HG02759 (cell line): ENCODE measurements around the gene TMEM51.

Source experiments
- ATAC-seq: cut with Tn5 transposase; IDR thresholded peaks from one replicate; pipeline ENCODE4 v1.9.1; 2021; ENCODE audit warnings: mild to moderate bottlenecking, moderate library complexity; ENCODE audit not compliant: unreplicated experiment

Gene TMEM51

DNA sequence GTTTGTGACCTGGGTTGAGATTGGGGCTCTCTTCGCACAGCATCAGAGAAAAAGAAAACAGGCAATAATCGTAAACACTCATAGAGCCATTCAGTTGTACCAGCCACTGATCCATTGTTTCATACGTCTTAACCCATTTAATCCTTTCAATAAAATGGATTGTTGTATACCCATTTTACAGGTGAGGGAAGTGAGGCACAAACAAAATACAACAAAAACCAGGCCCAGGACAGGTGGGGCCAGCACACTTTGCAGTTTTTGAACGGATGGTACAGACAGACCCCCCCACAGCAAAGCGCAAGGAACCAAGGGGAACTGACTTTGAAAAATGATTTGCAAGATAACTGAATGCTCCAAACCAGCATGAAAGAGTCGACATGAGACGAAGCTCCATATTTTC is 89.2 kb downstream of the TMEM51 start:
- no peak for ATAC-seq

DNA sequence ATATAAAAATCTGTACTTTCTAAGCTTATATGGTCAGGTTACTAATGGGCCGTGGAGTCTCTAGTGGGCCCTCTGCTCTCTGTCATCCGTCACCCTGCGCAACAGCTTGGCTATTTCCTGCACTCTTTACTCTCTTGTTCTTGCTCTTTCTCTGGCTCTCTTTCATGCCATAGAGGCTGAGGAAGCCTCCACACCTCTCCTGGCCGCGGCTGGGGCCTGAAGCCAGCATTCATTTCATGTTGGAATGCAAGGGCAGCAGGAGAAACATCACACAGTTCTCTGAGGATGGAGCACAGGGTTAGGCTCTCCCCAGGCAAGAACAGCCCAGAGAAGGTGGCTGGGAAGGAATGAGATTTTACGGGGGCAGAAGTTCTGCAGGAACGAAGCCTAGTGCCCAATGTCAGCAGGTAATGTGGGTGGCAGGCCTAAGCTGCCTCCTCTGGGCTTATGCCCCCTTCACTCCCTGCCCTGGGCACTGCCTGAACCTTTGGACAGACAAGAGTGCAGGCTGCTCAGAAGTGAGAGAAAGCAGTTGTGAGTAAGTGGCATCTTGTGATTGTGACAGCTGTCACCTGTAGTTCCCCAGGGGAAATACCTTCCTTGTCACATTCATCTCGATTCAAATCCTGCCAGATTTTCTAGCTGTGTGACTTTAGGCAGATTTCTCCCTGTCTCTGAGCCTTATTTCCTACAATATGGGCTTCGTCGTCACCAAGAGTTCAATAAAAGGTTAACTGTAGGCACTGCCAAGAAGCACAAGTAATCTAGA is 89.9 kb downstream of the TMEM51 start:
- no peak for ATAC-seq

DNA sequence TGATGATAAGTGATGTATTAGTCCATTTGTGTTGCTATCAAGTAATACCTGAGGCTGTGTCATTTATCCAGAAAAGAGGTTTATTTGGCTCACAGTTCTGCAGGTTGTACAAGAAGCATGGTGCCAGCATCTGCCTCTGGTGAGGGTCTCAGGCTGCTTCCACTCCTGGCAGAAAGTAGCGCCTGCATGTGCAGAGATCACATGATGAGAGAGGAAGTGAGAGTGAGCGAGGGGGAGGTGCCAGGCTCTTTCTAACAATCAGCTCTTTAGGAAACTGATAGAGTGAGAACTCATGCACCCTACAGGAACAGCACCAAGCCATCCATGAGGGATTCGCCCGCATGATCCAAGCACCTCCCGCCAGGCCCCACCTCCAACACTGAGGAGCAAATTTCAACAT is 91.3 kb downstream of the TMEM51 start:
- no peak for ATAC-seq

DNA sequence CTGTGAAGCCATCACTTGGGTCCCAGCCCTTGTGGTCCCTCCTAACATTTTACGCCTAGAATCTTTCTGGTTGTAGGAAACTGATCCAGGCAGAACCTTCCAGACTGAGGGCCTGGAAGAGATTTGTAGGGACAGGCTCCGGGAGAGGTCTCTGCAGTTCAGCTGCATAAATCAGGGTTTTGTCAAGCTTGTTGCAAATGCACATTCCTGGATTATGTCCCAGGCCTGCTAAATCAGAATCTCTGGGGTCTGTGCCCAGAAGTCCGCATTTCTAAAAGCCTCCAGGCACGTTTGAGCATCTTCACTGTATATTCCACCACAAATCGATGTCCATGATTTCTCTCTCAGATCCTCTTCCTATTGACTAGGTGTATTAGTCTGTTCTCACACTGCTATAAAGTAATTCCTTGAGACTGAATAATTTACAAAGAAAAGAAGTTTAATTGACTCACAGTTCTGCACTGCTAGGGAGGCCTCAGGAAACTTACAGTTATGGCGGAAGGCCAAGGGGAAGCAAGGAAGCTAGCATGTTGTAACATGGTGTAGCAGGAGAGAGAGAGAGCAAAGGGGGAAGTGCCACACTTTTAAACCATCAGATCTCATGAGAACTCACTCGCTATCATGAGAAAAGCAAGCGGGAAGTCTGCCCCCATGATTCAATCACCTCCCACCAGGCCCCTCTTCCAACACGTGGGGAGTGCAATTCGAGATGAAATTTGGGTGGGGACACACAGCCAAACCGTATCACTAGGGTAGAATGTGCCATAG is 92.2 kb downstream of the TMEM51 start:
- ATAC-seq = no peak

GRCh38 chr1:15246960-15247614 is 93.5 kb downstream of the TMEM51 start, which contains the start of gene FHAD1:
TSS of gene FHAD1 (plus strand) at chr1:15247223. CDS start at chr1:15251785, 4,562 bp downstream.
- no peak for ATAC-seq

GRCh38 chr1:15248216-15248615 is 94.7 kb downstream of the TMEM51 start:
- ATAC-seq = no peak

DNA sequence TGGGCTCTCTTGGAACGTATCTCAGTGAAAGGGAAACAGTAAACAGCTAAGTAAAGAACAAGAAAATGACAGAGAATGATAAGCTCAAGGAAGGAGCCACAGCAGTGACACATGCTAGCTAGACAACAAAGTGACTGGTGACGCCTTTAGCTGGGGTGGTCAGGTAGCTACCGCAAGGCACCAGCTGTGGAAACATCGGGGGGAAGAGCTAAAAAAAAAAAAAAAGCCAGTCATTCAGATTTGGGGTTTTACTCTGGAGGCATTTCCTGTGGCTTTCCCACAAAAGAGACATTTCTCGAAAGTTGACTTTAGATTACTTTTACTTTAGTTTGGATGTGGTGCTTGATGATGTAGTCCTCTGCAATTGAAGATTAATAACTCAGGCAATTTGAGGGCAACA is 95.5 kb downstream of the TMEM51 start:
- no peak for ATAC-seq

DNA sequence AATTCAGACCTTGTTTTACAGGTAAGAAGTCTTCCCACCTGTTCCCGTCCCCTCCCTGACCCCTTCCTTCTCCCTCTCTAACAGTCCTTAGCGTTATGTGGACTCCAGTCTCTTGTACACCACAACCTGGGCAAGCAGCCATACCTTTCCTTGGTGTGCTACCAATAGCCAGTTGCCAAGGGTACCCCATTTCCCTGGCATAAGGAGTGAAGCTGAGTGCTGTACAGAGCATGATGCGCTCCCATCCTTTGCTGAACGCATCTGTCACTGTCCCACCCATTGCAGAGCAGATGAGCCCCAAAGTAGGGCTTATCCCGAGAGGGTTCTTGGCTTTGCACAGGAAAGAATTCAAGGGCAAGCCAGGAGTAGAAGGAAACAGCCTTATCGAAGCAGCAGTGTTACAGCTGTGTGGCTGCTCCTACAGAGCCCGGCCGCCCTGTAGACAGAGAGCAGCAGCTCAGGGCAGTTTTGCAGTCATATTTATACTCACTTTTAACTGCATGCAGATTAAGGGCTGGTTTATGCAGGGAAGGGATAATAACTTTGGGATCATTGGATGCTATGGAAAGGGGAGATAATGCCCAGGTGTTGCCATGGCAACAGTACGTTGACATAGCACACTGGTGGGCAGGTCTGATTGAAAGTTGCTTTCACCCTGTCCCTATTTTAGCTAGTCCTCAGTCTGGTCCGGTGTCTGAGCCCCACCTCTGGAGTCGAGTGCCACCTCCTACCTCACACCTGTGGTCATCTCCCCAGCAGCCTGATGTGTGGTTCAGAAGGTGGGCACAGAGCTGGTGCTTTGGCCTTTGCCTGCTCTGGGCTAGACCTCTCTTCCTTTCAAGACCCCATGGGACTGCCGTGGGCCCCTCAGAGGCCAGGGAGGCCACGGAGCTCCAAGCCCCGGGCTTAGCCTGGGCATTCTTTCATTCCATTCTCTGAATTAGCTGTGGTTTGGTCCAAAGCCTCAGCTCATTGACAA is 98.6 kb downstream of the TMEM51 start:
- no peak for ATAC-seq

GRCh38 chr1:15254559-15254958 is 101.0 kb downstream of the TMEM51 start:
- ATAC-seq = no peak

- ATAC-seq = no peak
Observed at GRCh38 chr1:15255582-15256149, 102.1 kb downstream of the TMEM51 start.

GRCh38 chr1:15256584-15256983 is 103.0 kb downstream of the TMEM51 start:
- ATAC-seq = no peak

DNA sequence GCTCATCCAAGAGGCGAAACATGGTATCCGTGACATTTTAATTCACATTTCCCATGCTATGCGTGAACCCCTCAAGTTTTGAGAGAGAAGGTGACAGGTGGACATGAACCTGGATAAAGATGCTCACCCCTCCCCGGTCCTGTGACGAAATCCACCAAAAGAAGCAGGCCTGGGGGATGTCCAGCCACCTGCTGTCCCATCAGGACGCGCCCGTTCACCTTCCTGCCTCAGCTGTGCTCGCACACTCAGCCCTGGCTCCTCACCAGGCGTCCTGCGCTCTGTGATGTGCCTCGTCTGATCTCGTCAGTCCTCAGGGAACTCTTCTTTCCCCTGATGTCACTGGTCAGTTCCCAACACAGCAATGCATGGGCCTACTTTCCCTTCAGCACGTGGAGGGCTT is 103.8 kb downstream of the TMEM51 start:
- ATAC-seq = no peak

DNA sequence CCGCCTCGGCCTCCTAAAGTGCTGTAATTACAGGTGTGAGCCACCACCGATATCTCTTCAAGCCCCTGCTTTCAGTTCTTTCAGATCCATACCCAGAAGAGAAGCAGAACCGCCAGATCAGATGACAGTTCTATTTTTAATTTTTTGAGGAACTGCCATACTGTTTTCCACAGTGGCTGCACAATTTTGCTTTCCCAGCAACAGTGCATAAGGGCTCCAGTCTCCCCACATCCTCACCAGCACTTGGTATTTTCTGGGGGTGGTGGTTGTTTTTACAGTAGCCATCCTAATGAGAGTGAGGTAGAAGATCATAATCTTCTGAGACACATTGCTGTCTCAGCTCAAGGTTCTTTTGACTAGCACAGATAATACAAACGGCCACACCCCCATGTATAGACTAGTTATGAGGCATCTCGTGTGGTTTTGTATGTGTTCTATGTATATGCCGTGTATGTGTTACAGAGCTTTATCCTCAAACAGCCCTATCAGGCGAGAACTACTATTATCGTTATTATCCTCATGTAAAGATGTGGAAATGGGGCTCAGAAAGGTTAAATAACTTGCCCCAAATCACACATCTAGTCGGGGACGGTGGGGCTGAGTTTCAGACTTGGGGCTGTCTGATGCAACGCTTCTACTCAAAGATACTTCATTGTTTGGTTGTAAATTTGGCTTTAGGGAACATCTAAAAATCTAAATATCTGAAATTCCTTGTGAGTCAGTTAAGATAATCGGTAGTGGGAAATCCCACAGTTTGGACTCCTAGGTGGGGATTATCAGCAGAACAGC is 105.5 kb downstream of the TMEM51 start:
- ATAC-seq = no peak

- ATAC-seq = no peak
Observed at GRCh38 chr1:15259622-15260007, 106.1 kb downstream of the TMEM51 start.

DNA sequence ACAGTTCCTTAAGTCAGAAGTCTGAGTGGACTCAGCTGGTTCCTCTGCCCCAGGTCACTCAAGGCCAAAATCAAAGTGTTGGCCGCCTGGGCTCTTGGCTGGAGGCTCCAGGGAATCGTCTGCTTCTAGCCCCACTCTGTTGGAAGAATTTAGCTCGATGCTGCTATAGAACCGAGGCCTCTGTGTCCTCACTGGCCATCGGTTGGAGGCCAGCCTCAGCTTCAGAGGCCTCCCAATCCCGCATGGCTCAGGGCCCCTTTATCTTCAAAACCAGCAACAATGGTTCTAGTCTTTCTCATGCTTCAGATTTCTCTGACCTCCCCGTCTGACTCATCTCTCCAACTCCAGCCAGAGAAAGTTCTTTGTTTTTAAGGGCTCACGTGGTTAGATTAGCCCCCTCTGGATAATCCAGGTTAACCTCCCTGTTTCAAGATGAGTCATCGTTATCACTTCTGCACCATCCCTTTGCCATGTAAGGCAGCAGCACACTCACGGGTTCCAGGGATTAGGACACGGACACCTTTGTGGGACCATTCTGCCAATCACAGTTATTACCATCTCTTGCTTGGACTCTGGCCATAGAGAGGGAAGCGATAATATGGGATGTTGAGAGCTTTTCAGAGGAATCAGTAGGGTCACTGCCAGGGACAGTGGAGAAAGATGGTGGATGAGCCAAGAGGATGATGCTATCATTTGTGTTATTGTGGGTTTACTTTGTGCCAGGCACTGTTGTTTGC is 107.0 kb downstream of the TMEM51 start:
- ATAC-seq = no peak

GRCh38 chr1:15261155-15262002 is 107.8 kb downstream of the TMEM51 start:
- ATAC-seq = no peak

GRCh38 chr1:15262003-15262377 is 108.4 kb downstream of the TMEM51 start:
- no peak for ATAC-seq

DNA sequence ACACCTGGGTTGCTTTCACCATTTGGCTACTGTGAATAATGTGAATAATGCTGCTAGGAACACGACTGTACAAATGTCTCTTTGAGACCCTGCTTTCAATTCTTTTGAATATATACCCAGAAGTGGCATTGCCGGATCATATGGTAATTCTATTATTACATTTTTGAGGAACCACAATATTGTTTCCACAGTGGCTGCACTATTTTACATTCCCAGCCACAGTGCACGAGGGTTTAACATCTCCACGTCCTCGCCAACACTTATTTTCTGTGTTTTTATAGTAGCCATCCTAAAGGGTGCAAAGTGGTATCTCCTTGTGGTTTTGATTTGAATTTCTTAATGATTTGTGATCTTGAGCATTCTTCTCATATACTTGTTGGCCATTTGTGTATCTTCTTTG is 109.2 kb downstream of the TMEM51 start:
- no peak for ATAC-seq
